ENCODE data around the gene FERD3L.

Gene FERD3L

DNA sequence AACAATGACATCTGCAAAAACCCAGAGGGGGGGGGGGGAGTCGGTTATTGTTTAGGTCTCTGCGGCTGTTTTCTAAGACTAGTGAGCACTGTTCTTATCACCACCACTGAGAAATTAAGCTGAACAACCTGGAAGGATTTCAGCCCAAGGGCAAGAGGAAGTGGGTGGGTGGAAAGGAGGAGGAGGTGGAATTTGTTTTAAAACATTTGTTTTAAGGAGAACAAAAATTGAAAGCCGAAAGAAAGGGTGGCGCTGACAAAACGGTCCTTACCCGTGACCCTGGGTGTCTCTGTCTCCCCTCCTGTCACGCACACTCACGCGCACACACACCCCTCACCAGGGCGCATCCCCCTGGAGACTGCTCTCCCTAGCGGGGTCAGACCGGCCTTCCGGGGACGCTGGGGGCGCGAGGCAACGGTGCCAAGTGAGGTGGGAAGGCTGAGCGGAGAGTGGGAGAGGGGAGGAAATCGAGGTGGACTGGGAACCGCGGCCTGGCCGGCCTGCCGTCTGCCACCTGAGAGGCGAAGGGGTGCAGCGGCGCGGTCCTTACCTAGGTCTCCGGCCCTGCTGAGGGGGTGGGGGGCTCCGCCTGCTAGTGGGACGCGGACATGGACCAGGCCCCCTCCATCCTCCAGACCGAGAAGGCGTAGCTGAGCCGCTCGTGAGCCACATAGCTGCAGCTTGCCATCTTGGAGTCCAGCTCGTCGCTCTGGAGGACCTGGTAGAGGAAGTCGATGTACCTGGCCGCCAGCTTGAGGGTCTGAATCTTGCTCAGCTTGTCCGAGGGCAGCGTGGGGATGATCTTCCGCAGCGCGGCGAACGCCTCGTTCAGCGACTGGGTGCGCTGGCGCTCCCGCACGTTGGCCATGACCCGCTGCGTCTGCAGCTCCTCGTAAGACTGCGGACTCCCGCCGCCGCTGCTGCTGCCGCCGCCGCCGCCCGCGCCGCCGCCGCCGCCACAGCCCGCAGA, 28.8 kb downstream of the FERD3L start:
- no peak for DNase-seq

GRCh38 chr7:19114551-19114855, 30.7 kb downstream of the FERD3L start:
- no peak for DNase-seq

- no peak for DNase-seq
Observed at GRCh38 chr7:19113855-19114550, 31.2 kb downstream of the FERD3L start.

DNA sequence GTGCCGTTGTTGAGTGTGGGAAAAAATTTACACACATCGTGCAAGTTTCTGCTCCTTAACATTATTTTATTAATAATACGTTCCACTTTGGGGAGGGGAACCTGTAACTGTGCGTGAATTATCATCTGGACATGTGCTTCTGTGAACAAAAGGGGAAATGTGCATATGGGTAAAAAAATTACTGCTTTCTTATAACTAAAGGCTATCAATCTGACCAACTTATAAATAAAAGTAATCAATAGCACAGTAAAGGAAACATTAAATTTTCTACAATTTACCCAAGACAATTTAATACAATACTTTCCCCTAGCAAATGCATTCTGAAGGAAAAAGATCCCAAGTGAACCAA, 32.2 kb downstream of the FERD3L start:
- no peak for DNase-seq

DNA sequence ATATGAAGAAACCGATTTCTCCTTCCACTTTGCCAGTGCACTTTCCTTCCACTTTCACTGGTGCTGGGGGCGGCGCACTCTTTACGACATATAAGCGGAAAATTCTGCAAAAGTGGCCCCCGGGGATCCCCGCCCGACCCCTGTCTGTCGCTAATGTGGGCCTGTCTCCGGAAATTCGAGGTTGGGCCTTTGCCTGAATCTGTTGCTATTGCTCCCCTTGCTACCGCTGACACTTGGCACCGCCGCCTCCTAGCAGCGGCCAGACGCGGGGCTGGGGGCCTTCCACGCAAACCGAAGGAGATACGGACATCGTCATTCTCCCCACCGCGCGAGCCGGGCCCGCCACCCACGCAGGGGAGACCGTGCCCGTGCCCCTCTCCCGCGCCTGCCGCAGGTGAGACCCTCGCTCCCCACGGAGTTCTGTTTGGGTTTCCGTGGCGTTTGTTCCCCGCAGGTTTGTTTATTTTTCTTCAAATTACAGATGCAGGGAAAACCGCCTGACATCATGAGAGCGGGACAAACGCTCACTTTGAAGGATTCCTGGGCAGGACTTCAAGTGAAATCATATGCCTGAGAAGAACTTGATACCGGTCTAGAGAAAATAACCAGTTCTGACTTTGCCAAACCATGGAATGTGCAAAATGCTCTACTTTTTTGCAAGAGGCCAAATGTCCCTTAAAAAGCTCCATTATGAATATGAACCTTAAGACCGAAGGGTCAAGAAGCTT, 32.8 kb downstream of the FERD3L start:
- DNase-seq = no peak

DNA sequence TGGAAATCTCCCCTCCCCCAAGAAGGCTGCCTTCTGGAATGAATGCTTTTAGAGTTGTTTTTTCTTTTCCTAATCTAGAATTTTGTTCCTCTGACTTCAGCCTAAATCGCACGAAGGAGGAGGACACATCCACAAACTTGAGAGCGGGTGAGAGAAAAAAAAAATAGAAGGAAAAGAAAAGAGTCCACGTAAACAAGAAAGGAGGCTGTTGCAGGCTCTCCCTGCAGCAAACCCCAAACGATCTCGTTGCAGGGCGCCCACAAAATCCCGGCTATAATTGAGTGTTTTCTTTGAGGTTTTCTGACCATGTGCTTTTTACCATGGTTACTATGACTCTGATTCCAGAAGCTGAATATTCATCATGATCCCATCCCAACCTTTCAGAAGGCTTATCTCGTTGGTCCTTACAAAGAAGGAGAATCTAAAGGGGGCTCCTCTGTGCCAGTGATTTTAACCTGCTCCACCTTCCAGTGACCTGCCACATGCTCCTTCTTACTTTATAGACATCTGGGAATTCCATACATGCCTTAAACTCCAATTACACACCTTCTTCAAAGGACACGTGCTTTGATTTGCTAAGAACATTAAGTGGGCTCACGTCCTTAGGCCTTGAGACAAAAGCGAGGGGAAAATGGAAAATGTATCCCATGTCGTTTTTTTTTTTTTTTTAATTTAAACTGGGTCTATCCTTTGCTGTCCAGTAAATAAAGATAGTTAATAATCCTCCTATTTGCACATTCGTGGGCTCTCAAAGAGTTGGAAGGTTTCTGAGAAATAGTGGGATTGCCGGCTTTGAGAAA, 33.5 kb downstream of the FERD3L start:
- DNase-seq = no peak

GRCh38 chr7:19110776-19111175, 34.4 kb downstream of the FERD3L start:
- DNase-seq = no peak

DNA sequence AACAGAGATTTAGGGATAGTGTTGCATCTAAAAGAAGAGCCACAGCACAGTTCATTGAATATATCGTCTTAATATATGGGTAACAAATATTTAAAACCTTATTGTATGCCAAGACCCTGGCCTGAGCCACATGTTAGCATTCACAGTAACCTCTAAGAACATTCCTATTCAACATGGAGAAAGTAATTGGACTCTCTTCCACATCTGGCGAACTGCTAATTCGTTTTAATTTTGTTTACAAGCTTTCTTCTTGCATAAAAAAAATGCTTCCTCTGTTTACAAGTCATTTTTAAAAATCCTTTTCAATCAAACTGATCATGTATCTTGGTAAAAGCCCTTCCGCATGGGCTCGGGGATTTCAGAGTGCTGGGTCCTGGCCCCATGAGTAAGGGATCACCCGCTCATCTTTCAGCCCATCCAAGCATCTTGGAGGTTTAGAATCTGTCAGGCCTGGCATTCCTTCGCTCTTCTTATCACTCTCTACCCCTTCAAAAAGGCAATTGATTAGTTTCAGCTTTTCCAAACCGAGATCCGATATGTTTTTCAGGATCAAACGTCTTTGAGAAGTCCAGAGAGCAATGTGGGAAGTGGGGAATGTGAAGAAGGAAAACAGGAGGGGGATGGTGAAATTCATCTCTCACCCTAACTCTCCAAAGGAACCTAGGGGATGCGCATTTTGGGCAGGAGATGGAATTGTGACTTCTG, 35.0 kb downstream of the FERD3L start:
- DNase-seq = no peak

DNA sequence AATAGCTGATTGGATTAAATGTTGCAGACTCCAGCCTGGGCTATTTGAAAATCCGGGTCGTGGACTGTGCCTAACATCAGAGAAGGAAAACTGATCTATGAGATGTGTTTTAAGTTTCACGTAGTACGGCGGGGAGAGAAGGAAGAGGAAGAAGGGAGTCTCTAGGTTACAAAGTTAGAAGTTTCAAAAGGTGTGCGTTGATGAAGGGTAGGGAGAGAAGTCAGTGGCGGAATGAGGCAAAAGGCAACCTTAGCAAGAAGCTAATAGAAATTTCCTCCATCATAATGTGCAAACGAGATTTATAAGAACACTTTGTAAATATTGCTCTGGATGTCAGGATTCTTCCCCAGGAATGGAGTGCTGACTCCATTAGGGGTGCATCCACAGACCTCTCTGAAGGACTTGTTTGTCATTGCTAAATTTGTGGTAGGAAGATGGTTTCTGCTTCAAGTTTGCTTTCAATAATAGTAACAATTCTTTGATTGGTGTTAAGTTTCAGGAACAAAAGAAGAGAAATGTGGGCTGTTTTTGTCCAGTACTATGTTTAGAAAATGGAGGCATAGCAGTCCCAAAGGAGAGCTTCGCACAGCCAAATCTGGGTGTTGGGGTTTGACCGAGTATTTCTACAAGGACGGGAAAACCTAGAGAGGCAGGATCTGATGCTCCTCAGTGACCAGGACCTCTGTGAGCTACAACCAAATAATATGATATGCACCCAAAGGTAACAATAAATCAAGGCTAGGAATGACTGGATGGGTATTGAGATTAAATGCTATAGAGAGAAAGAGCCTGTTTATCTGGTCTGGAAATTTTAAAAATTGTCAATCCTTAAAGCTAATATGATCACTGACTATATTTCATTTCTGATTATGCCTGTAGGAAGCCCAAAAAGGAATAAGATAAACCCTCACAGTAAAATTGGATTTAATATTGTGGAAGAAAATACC, 35.9 kb downstream of the FERD3L start:
- no peak for DNase-seq

DNA sequence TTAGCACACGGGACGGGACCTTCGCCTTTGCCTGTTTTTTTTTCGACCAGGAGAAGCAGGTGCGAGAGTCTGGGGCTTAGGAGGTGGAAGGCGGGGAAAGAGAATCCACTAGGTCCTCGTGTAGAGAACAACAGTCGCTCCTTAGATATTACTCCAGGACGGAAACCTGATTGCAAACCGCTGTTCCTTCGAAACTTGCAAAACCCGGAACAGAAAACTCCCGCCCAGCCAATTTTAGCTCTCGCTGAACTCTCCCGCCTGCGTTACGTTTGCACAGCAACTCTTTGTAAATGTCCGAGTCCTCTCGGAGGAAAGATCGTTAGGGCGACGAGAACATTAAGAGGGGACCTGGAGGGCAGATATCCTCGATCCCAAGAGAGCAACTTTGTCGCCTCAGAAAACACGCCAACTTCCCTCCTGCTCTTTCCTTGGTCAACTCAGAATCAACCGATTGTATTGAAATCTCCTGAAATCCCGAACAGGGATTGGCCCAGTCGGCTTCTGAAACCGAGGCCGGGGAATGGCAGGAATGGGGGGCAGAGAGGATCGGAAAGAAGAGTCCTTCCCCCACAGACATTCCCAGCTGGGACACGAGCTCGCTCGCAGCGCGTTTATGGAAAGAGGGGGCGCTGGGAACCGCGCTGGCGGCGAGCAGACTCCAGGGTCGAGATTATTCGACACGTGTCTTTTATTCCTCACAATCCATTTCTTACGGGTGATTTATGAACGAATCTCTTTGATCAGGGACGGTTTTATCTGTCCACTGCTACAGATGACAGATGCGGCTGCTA, 37.7 kb downstream of the FERD3L start:
- no peak for DNase-seq

DNA sequence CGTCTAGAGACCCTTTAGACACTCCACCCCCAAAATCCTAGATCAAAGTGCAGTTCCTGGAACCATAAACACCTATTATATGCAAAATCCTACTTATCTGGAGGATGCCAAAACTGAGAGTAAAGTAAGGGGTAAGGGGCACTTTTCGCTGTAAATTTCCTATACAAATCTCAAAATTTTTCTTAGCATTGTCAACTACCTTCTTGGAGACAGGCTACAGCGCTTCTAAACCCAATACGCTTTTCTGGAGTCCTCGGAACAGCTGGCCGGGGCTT, 38.2 kb downstream of the FERD3L start:
- DNase-seq = no peak

DNA sequence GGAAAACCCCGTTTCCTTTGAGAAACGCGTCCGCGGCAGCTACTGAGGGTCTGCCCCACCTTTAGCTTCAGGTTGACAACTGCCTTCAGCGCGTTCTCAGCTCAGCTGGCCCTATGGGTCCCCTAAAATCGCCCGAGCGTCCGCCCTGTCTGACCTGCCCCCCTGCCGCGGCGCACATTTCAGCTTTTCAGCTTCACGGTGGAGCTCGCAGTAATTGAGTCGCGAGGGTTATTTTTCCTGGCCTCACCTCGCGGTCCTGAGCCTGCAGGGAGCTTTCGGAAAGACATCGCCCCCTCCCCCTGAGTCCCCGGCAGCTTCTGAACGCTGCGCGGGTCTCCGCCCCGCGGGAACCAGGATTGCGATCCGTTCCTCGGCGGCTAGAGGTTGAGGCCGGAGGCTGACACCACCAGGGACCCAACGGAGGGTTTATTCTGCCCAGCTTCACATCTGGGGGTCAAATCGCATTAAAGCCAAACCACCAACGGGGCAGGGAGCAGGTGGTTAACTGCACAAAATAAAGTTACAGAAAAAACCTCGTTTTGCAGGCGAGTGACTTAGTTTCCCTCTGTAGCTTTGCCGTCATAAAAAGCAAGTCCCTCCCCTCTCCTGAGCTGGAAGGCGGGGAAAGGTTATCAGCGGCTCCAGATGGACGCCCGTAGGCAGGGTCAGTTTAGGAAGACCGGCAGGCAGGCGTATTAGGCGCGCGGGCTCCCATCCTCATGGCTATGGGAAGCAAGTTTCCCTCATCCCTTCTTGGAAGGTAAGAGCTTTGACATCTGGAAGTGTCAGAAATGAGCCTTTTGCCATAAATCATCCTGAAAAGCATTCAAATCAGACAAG, 38.8 kb downstream of the FERD3L start:
- no peak for DNase-seq

- DNase-seq = no peak
Observed at GRCh38 chr7:19105546-19105945, 39.7 kb downstream of the FERD3L start.

GRCh38 chr7:19104811-19105210, 40.4 kb downstream of the FERD3L start:
- DNase-seq = no peak

DNA sequence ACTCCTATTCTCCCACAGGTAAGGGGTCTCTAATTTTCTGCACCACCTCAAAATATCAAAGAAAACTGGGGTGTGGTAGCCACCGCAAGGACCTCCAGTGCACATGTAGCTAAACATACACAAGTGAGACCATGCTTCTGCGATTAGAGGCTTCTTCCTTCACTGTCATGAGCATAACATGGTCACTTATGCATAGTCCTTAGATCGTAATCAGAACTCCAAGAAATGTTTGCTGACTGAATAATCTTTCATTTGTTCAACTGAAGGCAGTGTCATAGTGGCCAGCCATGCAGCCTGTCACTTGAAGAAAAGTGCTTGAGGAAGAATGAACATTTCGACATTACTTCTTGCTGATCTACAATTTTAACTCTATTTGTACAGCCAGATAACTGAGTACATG, 42.3 kb downstream of the FERD3L start:
- no peak for DNase-seq

GRCh38 chr7:19101909-19102308, 43.3 kb downstream of the FERD3L start:
- no peak for DNase-seq

GRCh38 chr7:19101472-19101871, 43.7 kb downstream of the FERD3L start:
- no peak for DNase-seq

DNA sequence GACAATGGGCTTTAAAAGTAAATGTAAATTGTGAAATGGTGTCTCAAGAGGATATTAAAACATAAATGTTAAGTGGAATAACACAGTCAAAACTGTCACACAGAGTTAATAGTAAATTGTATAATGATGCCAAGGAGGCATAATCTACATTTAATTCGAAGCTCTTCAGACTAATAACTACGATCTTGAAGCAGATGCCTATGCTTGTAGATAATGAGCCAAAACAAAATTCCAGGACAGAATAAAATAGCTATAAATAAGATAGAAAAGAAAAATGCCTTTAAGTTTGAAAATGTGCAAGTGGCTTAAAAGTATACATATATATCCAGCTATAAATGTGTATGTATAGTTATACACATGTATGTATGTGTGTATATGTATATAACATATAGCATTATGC, 45.3 kb downstream of the FERD3L start:
- no peak for DNase-seq

DNA sequence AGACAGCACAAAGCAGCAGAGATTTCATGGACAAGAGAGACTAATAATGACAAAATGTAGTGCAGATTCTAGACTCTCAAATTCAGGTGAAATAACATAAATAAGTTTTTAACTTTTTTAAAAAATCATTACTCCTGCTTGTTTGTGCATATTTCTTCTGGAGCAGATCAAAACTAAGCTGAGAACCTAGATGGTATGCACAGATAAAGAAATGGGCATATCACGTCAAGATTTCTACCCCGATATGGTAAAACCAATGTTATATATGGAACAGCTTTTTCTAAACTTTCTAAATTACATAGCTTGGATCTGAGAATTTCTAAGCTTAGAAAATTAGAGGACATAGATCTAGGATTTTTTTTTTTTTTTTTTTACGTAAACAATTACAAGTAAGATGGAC, 46.0 kb downstream of the FERD3L start:
- no peak for DNase-seq

DNA sequence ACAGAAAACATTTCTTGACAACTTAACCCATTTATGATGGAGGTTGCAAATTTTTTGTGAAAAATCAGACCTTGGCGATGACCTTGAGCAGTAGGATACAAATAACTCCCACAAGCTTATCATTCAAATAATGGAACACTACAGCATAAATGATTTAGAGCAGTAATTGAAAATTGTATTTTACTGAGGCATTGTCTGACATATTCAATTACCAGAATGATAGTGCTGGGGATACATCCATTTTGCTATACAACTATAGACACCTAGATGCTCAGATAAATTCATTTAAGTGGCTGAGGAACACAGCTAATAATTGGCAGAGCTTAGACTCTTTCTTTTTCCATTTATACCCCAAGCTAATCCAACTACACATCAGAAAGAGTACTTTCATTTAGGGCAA, 46.7 kb downstream of the FERD3L start:
- DNase-seq = no peak

Data from stimulated activated CD8-positive, alpha-beta memory T cell treated with anti-CD3 and anti-CD28 coated beads, Interleukin-4, amount 100 ng/mL, for 48 hours (primary cell).